HEK293 (cell line): Measurements from ENCODE around the gene LYSMD3.

Source experiments
- CTCF ChIA-PET: fragments of 350-600 bp; formaldehyde crosslinking; extraction: SDS; loops from one replicate; lab custom pipeline; 2021; ENCODE audit warnings: antibody characterized with exemption; lab: Yijun Ruan, JAX
- POLR2A ChIA-PET: fragments of 300-600 bp; formaldehyde crosslinking; extraction: SDS; loops from one replicate; lab custom pipeline; 2020; ENCODE audit warnings: antibody characterized with exemption, inconsistent platforms; lab: Yijun Ruan, JAX
- H3K27ac ChIP-seq: fragments of 200-500 bp; sonication (Bioruptor generic); 2 replicates; pipeline ENCODE4 v1.5.1; 2014; ENCODE audit warnings: low read depth, low read length, control low read depth, inconsistent platforms; ENCODE audit errors: extremely low read depth
- H3K36me3 ChIP-seq, 2 experiments: fragments of 200-500 bp in 1 of 2; sonication (Bioruptor generic) in 1 of 2; 1 replicate in 1 of 2; 2 replicates in 1 of 2; pipeline ENCODE4 v1.5.1; 2014 to 2017; ENCODE audit warnings: inconsistent platforms in 2 of 2, low read length in 2 of 2; ENCODE audit not compliant: control insufficient read depth in 2 of 2, insufficient read depth in 1 of 2
- H3K4me1 ChIP-seq: fragments of 200-500 bp; sonication (Bioruptor generic); 2 replicates; pipeline ENCODE4 v1.5.1; 2014; ENCODE audit warnings: mild to moderate bottlenecking, low read length, inconsistent platforms; ENCODE audit not compliant: control insufficient read depth, insufficient read depth
- H3K4me3 ChIP-seq: 2 replicates; pipeline ENCODE4 v1.5.1; 2011; ENCODE audit warnings: low read depth, mild to moderate bottlenecking, control low read depth, low read length, moderate library complexity
- H3K9me3 ChIP-seq: fragments of 200-500 bp; sonication (Bioruptor generic); 2 replicates; pipeline ENCODE4 v1.5.1; 2014; ENCODE audit warnings: low read depth, low read length, inconsistent platforms; ENCODE audit not compliant: control insufficient read depth, insufficient read depth
- INSM2 ChIP-seq: fragments of 450-650 bp; formaldehyde crosslinking; IDR thresholded peaks from 2 replicates; pipeline ENCODE4 v1.5.1; 2016; ENCODE audit warnings: missing biosample characterization, missing genetic modification characterization
- MEIS1 ChIP-seq: sonication (generic); formaldehyde crosslinking; IDR thresholded peaks from 2 replicates; pipeline ENCODE4 v1.8.1; 2022; ENCODE audit warnings: missing genetic modification reagents, mild to moderate bottlenecking, borderline replicate concordance
- OSR2 ChIP-seq: fragments of 450-650 bp; formaldehyde crosslinking; IDR thresholded peaks from 2 replicates; pipeline ENCODE4 v1.5.1; 2016; ENCODE audit warnings: missing biosample characterization, missing genetic modification characterization
- OVOL3 ChIP-seq: fragments of 450-650 bp; formaldehyde crosslinking; IDR thresholded peaks from 2 replicates; pipeline ENCODE4 v1.5.1; 2016; ENCODE audit warnings: missing biosample characterization, missing genetic modification characterization
- REPIN1 ChIP-seq: fragments of 450-650 bp; formaldehyde crosslinking; IDR thresholded peaks from 2 replicates; pipeline ENCODE4 v1.5.1; 2017; ENCODE audit warnings: missing biosample characterization, missing genetic modification characterization, low read depth
- ZBTB20 ChIP-seq: fragments of 450-650 bp; formaldehyde crosslinking; IDR thresholded peaks from 2 replicates; pipeline ENCODE4 v1.5.1; 2016; ENCODE audit warnings: missing biosample characterization, missing genetic modification characterization
- ZBTB44 ChIP-seq: fragments of 450-650 bp; IDR thresholded peaks from 2 replicates; pipeline ENCODE4 v1.5.1; 2018; ENCODE audit warnings: missing biosample characterization, mild to moderate bottlenecking, missing genetic modification characterization
- ZBTB7A ChIP-seq: fragments of 450-650 bp; formaldehyde crosslinking; IDR thresholded peaks from 2 replicates; pipeline ENCODE4 v1.5.1; 2016; ENCODE audit warnings: low read depth, missing biosample characterization, missing genetic modification characterization
- ZNF140 ChIP-seq: fragments of 450-650 bp; formaldehyde crosslinking; IDR thresholded peaks from 2 replicates; pipeline ENCODE4 v1.5.1; 2016; ENCODE audit warnings: missing biosample characterization, missing genetic modification characterization
- ZNF223 ChIP-seq: fragments of 450-650 bp; formaldehyde crosslinking; IDR thresholded peaks from 2 replicates; pipeline ENCODE4 v1.5.1; 2016; ENCODE audit warnings: missing biosample characterization, missing genetic modification characterization
- ZNF302 ChIP-seq: fragments of 450-650 bp; formaldehyde crosslinking; IDR thresholded peaks from 2 replicates; pipeline ENCODE4 v1.5.1; 2016; ENCODE audit warnings: missing biosample characterization, missing genetic modification characterization, low read depth
- ZNF394 ChIP-seq: fragments of 450-650 bp; formaldehyde crosslinking; IDR thresholded peaks from 2 replicates; pipeline ENCODE4 v1.5.1; 2016; ENCODE audit warnings: missing biosample characterization, missing genetic modification characterization, mild to moderate bottlenecking, moderate library complexity, borderline replicate concordance
- ZNF548 ChIP-seq: fragments of 450-650 bp; formaldehyde crosslinking; IDR thresholded peaks from 2 replicates; pipeline ENCODE4 v1.5.1; 2016; ENCODE audit warnings: missing biosample characterization, missing genetic modification characterization
- ZNF549 ChIP-seq: fragments of 450-650 bp; IDR thresholded peaks from 2 replicates; pipeline ENCODE4 v1.5.1; 2018; ENCODE audit warnings: missing biosample characterization, missing genetic modification characterization, mild to moderate bottlenecking, inconsistent platforms, moderate library complexity
- ZNF560 ChIP-seq: fragments of 450-650 bp; formaldehyde crosslinking; IDR thresholded peaks from 2 replicates; pipeline ENCODE4 v1.5.1; 2017; ENCODE audit warnings: missing biosample characterization, missing genetic modification characterization, borderline replicate concordance
- ZNF596 ChIP-seq: fragments of 450-650 bp; IDR thresholded peaks from 2 replicates; pipeline ENCODE4 v1.5.0; 2018; ENCODE audit warnings: missing biosample characterization, mild to moderate bottlenecking, missing genetic modification characterization, moderate library complexity
- ZNF707 ChIP-seq: fragments of 450-650 bp; formaldehyde crosslinking; IDR thresholded peaks from 2 replicates; pipeline ENCODE4 v1.5.1; 2016; ENCODE audit warnings: missing biosample characterization, missing genetic modification characterization
- ZSCAN16 ChIP-seq: fragments of 450-650 bp; formaldehyde crosslinking; IDR thresholded peaks from 2 replicates; pipeline ENCODE4 v1.5.1; 2016; ENCODE audit warnings: missing biosample characterization, missing genetic modification characterization
- TF ChIP-seq, protein P1 (sequence below): fragments of 450-650 bp; formaldehyde crosslinking; IDR thresholded peaks from 2 replicates; pipeline ENCODE4 v1.5.0; 2017; ENCODE audit warnings: missing biosample characterization, missing genetic modification characterization, borderline replicate concordance
- TF ChIP-seq, protein P2 (sequence below): fragments of 450-650 bp; formaldehyde crosslinking; IDR thresholded peaks from 2 replicates; pipeline ENCODE4 v1.5.1; 2017; ENCODE audit warnings: missing biosample characterization, missing genetic modification characterization
- TF ChIP-seq, protein P3 (sequence below): fragments of 450-650 bp; formaldehyde crosslinking; IDR thresholded peaks from 2 replicates; pipeline ENCODE4 v1.5.1; 2016; ENCODE audit warnings: missing biosample characterization, missing genetic modification characterization

LYSMD3 gene

DNA sequence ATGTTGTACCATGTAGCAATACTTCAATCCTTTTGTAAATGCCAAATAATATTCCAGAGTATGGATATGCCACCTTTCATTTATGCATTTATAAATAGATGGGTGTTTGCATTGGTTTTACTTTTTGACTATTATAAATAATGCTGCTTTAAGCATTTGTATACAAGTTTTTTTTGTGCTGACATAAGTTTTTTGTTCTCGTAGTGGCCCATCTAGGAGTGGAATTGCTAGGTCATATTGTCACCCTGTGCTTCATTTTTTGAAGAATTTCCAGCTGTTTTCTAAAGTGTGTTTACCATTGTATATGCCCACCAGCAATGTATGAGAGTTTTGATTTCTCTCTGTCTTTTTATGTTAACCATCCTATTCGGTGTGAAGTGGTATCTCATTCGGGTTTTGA, 36.1 kb upstream of the LYSMD3 start:
- no peak overlapping the region for H3K4me3 ChIP-seq
- ChIA-PET CTCF (no interaction called here), POLR2A (no interaction called here)
- H3K36me3 ChIP-seq = peaks cover 0 to 4% of the 10 kb centered on the region in 2 experiments; a peak in 1 of 3 replicates
- H3K27ac ChIP-seq = no peak overlapping the region
- peak; percentile 91 for TF ChIP-seq ZNF140 (tag by site-specific recombination)
- no peak for TF ChIP-seq ZNF548 (tag by site-specific recombination)
- TF ChIP-seq MEIS1 = no peak
- TF ChIP-seq, all 188 proteins: peak for 1
- H3K9me3 ChIP-seq = no peaks in the 10 kb centered on the region
- H3K4me1 ChIP-seq = peaks cover 24% of the 10 kb centered on the region

GRCh38 chr5:90563108-90563507, 33.7 kb upstream of the LYSMD3 start:
- Histone ChIP-seq H3K36me3 (peaks cover 0 to 1% of the 10 kb centered on the region in 2 experiments; a peak in 1 of 3 replicates), H3K4me3 (no peak overlapping the region), H3K4me1 (peaks cover 27% of the 10 kb centered on the region), H3K27ac (no peak overlapping the region), H3K9me3 (no peaks in the 10 kb centered on the region)
- CTCF ChIA-PET = interaction anchor here (0.5 to 1.6 kb wide), 3 partner anchors 13 to 724 kb away, joined by 4 to 6 read pairs (median 5); no protein-coding TSS in a partner anchor
- POLR2A ChIA-PET = interaction anchor here (1.5 kb wide), 1 partner anchor 16 kb away, joined by 7 read pairs; no protein-coding TSS in a partner anchor
- TF ChIP-seq ZNF394 (tag by site-specific recombination) = no peak
- no peak for TF ChIP-seq ZNF223 (tag by site-specific recombination)
- TF ChIP-seq ZNF302 = no peak
- TF ChIP-seq ZSCAN16 = no peak
- TF ChIP-seq OVOL3 (tag by site-specific recombination) = no peak
- TF ChIP-seq, protein P1, sequence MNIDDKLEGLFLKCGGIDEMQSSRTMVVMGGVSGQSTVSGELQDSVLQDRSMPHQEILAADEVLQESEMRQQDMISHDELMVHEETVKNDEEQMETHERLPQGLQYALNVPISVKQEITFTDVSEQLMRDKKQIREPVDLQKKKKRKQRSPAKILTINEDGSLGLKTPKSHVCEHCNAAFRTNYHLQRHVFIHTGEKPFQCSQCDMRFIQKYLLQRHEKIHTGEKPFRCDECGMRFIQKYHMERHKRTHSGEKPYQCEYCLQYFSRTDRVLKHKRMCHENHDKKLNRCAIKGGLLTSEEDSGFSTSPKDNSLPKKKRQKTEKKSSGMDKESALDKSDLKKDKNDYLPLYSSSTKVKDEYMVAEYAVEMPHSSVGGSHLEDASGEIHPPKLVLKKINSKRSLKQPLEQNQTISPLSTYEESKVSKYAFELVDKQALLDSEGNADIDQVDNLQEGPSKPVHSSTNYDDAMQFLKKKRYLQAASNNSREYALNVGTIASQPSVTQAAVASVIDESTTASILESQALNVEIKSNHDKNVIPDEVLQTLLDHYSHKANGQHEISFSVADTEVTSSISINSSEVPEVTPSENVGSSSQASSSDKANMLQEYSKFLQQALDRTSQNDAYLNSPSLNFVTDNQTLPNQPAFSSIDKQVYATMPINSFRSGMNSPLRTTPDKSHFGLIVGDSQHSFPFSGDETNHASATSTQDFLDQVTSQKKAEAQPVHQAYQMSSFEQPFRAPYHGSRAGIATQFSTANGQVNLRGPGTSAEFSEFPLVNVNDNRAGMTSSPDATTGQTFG (tag by site-specific recombination) = no peak
- TF ChIP-seq, protein P2, sequence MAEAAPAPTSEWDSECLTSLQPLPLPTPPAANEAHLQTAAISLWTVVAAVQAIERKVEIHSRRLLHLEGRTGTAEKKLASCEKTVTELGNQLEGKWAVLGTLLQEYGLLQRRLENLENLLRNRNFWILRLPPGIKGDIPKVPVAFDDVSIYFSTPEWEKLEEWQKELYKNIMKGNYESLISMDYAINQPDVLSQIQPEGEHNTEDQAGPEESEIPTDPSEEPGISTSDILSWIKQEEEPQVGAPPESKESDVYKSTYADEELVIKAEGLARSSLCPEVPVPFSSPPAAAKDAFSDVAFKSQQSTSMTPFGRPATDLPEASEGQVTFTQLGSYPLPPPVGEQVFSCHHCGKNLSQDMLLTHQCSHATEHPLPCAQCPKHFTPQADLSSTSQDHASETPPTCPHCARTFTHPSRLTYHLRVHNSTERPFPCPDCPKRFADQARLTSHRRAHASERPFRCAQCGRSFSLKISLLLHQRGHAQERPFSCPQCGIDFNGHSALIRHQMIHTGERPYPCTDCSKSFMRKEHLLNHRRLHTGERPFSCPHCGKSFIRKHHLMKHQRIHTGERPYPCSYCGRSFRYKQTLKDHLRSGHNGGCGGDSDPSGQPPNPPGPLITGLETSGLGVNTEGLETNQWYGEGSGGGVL (tag by site-specific recombination) = no peak
- TF ChIP-seq, protein P3, sequence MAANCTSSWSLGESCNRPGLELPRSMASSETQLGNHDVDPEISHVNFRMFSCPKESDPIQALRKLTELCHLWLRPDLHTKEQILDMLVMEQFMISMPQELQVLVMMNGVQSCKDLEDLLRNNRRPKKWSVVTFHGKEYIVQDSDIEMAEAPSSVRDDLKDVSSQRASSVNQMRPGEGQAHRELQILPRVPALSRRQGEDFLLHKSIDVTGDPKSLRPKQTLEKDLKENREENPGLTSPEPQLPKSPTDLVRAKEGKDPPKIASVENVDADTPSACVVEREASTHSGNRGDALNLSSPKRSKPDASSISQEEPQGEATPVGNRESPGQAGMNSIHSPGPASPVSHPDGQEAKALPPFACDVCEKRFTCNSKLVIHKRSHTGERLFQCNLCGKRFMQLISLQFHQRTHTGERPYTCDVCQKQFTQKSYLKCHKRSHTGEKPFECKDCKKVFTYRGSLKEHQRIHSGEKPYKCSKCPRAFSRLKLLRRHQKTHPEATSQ (tag by site-specific recombination) = no peak
- no peak for TF ChIP-seq ZNF707
- TF ChIP-seq ZBTB44 (tag by site-specific recombination) = peak; percentile 63
- TF ChIP-seq ZBTB7A (tag by site-specific recombination) = no peak
- no peak for TF ChIP-seq ZBTB20 (tag by site-specific recombination)
- no peak for TF ChIP-seq REPIN1 (tag by site-specific recombination)
- TF ChIP-seq OSR2 = no peak
- TF ChIP-seq ZNF596 (tag by site-specific recombination) = no peak
- TF ChIP-seq ZNF560 (tag by site-specific recombination) = no peak
- TF ChIP-seq INSM2 (tag by site-specific recombination) = no peak
- 0 out of 2 replicates have a peak, but pooled peaks have one; percentile 1 for TF ChIP-seq ZNF549 (tag by site-specific recombination)
